ENCODE measurements around the gene KANSL1. TPM values are rescaled to one million over a fixed set of nuclear protein-coding genes. Genes with fewer than 3 reads are reported as not detected.
"Not testable (repeated sequence)": the region's sequence is repeated elsewhere in the genome, so short reads cannot be mapped to it uniquely, and the experiment has no call there.

Gene KANSL1
- total RNA-seq, 1 experiment from 2014 or later: 52.5 TPM

- intact Hi-C loops (cut with micrococcal nuclease; ENCODE audit: unreplicated experiment): no loop called here
- POLR2A ChIA-PET (ENCODE audit: unreplicated experiment): no interaction called here
These were observed 173.0 kb downstream of the KANSL1 start for GRCh38 chr17:46020023-46020761.

GRCh38 chr17:46019408-46019925, 173.8 kb downstream of the KANSL1 start:
- H4K20me1 ChIP-seq (ENCODE audit: insufficient read depth); CTCF ChIA-PET; H3K27me3 ChIP-seq (ENCODE audit: insufficient read depth, low read depth); H3K4me1 ChIP-seq (replicated peaks; ENCODE audit: insufficient read depth); H3K9me2 ChIP-seq (ENCODE audit: insufficient read depth); H3K4me2 ChIP-seq; DNase-seq; intact Hi-C loops (cut with micrococcal nuclease; ENCODE audit: unreplicated experiment); H3K9me3 ChIP-seq (ENCODE audit: insufficient read depth, low read depth); H3K79me2 ChIP-seq (ENCODE audit: low read depth); H3K4me3 ChIP-seq; H3F3A ChIP-seq (ENCODE audit: insufficient read depth, low read depth); H3K36me3 ChIP-seq (ENCODE audit: low read depth); H3K27ac ChIP-seq; H2AFZ ChIP-seq; BruUV-seq (replicated peaks); POLR2A ChIA-PET (ENCODE audit: unreplicated experiment): not testable (repeated sequence)

More at GRCh38 chr17:46020023-46020761, 173.0 kb downstream of the KANSL1 start:
- no TSS peak for BruUV-seq (replicated peaks)
- H3K27ac ChIP-seq: no peak overlapping the region
- H3K36me3 ChIP-seq (ENCODE audit: low read depth): no peaks in the 10 kb centered on the region
- no peaks in the 10 kb centered on the region for H3K9me2 ChIP-seq (ENCODE audit: insufficient read depth)
- no peaks in the 10 kb centered on the region for H4K20me1 ChIP-seq (ENCODE audit: insufficient read depth)
- no peak overlapping the region for H3K4me3 ChIP-seq
- CTCF ChIA-PET: no interaction called here
- no peak overlapping the region for H3K4me2 ChIP-seq
- H3K27me3 ChIP-seq (ENCODE audit: insufficient read depth, low read depth): no peaks in the 10 kb centered on the region
- no peak for DNase-seq
- H3K9me3 ChIP-seq (ENCODE audit: insufficient read depth, low read depth): no peaks in the 10 kb centered on the region
- no peak for TF ChIP-seq CTCF (conservative IDR thresholded peaks at IDR 0.05)
- TF ChIP-seq EZH2 (IDR thresholded peaks at IDR 0.05; ENCODE audit: low read depth): no peak
- H3K4me1 ChIP-seq (replicated peaks; ENCODE audit: insufficient read depth): no peaks in the 10 kb centered on the region
- H3K79me2 ChIP-seq (ENCODE audit: low read depth): no peaks in the 10 kb centered on the region
- H2AFZ ChIP-seq: no peak overlapping the region
- no peaks in the 10 kb centered on the region for H3F3A ChIP-seq (ENCODE audit: insufficient read depth, low read depth)

- no peak for DNase-seq
- CTCF ChIA-PET: no interaction called here
- no TSS peak for BruUV-seq (replicated peaks)
- no peaks in the 10 kb centered on the region for H3K9me3 ChIP-seq (ENCODE audit: insufficient read depth, low read depth)
- H4K20me1 ChIP-seq (ENCODE audit: insufficient read depth): no peaks in the 10 kb centered on the region
- no peaks in the 10 kb centered on the region for H3K4me1 ChIP-seq (replicated peaks; ENCODE audit: insufficient read depth)
- no peak for TF ChIP-seq EZH2 (IDR thresholded peaks at IDR 0.05; ENCODE audit: low read depth)
- TF ChIP-seq CTCF (conservative IDR thresholded peaks at IDR 0.05): no peak
- intact Hi-C loops (cut with micrococcal nuclease; ENCODE audit: unreplicated experiment): no loop called here
- no peaks in the 10 kb centered on the region for H3K79me2 ChIP-seq (ENCODE audit: low read depth)
- no peaks in the 10 kb centered on the region for H3K27me3 ChIP-seq (ENCODE audit: insufficient read depth, low read depth)
- H3K36me3 ChIP-seq (ENCODE audit: low read depth): no peaks in the 10 kb centered on the region
- no peaks in the 10 kb centered on the region for H3F3A ChIP-seq (ENCODE audit: insufficient read depth, low read depth)
- POLR2A ChIA-PET (ENCODE audit: unreplicated experiment): no interaction called here
- no peak overlapping the region for H3K27ac ChIP-seq
- no peak overlapping the region for H3K4me3 ChIP-seq
- H3K4me2 ChIP-seq: no peak overlapping the region
- H3K9me2 ChIP-seq (ENCODE audit: insufficient read depth): no peaks in the 10 kb centered on the region
- H2AFZ ChIP-seq: no peak overlapping the region
These were observed 179.6 kb downstream of the KANSL1 start for GRCh38 chr17:46013502-46014165.

Measured in PC-9 (cell line).